H1 (cell line): ENCODE data around the gene EXD3. TPM values are rescaled to one million over a fixed set of nuclear protein-coding genes. Genes with fewer than 3 reads are reported as not detected.

Experiments
- BCL11A ChIP-seq, 2 experiments: IDR thresholded peaks; one replicate each; pipeline ENCODE4 v1.6.1; 2011; ENCODE audit warnings: low read depth in 2 of 2, low read length in 2 of 2, mild to moderate bottlenecking in 2 of 2
- BRCA1 ChIP-seq: IDR thresholded peaks from 2 replicates; pipeline ENCODE4 v1.6.1; 2012; ENCODE audit warnings: low read depth, low read length, improper control_type of control experiment
- CBX5 ChIP-seq: fragments of 300-800, 300-1000 bp; sonication (generic); IDR thresholded peaks from 2 replicates; pipeline ENCODE4 v1.7.1; 2016; ENCODE audit warnings: antibody characterized with exemption, low read length, low read depth
- EGR1 ChIP-seq: IDR thresholded peaks from 2 replicates; pipeline ENCODE4 v1.6.1; 2011; ENCODE audit warnings: low read depth, low read length, borderline replicate concordance
- GABPA ChIP-seq: IDR thresholded peaks from 2 replicates; pipeline ENCODE4 v1.6.1; 2011; ENCODE audit warnings: mild to moderate bottlenecking, low read length, moderate library complexity, borderline replicate concordance; ENCODE audit not compliant: insufficient read depth
- POLR2A ChIP-seq, 2 experiments: IDR thresholded peaks; 1 replicate in 1 of 2; 2 replicates in 1 of 2; pipeline ENCODE4 v1.6.1; 2011; ENCODE audit warnings: low read depth in 2 of 2, low read length in 2 of 2, mild to moderate bottlenecking in 2 of 2; ENCODE audit errors: control extremely low read depth in 1 of 2
- POLR2AphosphoS5 ChIP-seq: IDR thresholded peaks from 2 replicates; pipeline ENCODE4 v1.6.1; 2011; ENCODE audit warnings: low read depth, low read length
- RXRA ChIP-seq: IDR thresholded peaks from 2 replicates; pipeline ENCODE4 v1.6.1; 2011; ENCODE audit warnings: low read depth, mild to moderate bottlenecking, low read length, moderate library complexity; ENCODE audit not compliant: insufficient read depth
- SIRT6 ChIP-seq: IDR thresholded peaks from one replicate; pipeline ENCODE4 v1.7.1; 2012; ENCODE audit warnings: low read length, inconsistent platforms
- TCF12 ChIP-seq: IDR thresholded peaks from 2 replicates; pipeline ENCODE4 v1.6.1; 2011; ENCODE audit warnings: low read depth, mild to moderate bottlenecking, low read length
- polyA plus RNA-seq, 7 experiments: library from polyadenylated mRNA; depleted of rRNA in 3 of 7; stranded (reverse) in 5 of 7; unstranded in 2 of 7; fragments of >200 nt in 5 of 7; fragments of 200-250 nt in 2 of 7; gene quantifications; 1 replicate in 5 of 7; 2 replicates in 1 of 7; 4 replicates in 1 of 7; pipeline versions ENCODE4 v1.2.1 to v1.2.3, GENCODE V29; 2011 to 2013; ENCODE audit warnings: missing spikeins in 2 of 7, mixed read lengths in 2 of 7
- total RNA-seq: library from RNA; stranded (reverse); fragmentation: NEBNext Ultra II Directional; extraction: Animal tissue kit (Norgen Biotek cat#: 25700); gene quantifications from 2 replicates; pipeline ENCODE4 v1.2.1, GENCODE V29; 2021
- TF ChIP-seq, protein P1 (sequence below): fragments of 300-600 bp; sonication (generic); IDR thresholded peaks from 2 replicates; pipeline ENCODE4 v1.7.1; 2012; ENCODE audit warnings: low read length, moderate library complexity, mild to moderate bottlenecking, inconsistent platforms; ENCODE audit not compliant: insufficient replicate concordance

EXD3 gene
- total and polyA plus RNA-seq, 2 of the 8 experiments (the other 6 are each of a cell fraction or from before 2014, with no cell fraction given): 7.2 to 9.4 TPM

DNA sequence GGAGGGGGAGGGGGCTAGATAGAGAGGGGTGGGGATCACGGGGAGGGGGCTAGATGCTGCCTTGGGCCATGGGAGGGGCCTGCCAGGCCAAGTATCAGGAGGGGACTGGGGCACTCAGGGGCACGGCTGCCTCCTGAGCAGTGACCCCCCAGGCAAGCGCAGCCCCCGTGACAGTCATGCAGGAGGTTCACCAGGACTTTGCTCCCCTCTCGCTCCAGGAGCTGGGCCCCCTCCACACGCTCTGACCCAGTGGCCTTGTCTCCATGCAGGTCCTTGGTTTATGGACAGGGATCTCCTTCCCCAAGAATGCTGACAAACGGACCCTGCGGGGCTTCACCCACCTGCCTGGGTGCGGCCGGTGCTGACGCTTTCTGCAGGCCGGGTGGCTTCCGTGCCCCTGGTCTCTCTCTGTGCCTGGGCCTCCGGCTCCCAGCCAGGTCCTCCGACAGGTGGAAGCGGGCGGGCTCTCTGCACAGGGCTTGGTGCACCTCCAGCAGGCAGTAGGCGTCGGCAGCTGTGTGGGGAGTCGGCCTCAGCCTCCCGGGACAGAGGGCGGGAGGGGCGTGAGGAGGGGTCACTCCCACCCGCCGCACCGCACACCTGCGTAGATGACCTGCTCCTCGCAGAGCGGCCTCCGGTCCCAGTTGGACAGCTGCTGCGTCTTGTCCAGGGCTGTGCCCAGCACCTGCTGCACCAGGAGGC is 74.0 kb downstream of the EXD3 start (continued):
- TF ChIP-seq, protein P1, sequence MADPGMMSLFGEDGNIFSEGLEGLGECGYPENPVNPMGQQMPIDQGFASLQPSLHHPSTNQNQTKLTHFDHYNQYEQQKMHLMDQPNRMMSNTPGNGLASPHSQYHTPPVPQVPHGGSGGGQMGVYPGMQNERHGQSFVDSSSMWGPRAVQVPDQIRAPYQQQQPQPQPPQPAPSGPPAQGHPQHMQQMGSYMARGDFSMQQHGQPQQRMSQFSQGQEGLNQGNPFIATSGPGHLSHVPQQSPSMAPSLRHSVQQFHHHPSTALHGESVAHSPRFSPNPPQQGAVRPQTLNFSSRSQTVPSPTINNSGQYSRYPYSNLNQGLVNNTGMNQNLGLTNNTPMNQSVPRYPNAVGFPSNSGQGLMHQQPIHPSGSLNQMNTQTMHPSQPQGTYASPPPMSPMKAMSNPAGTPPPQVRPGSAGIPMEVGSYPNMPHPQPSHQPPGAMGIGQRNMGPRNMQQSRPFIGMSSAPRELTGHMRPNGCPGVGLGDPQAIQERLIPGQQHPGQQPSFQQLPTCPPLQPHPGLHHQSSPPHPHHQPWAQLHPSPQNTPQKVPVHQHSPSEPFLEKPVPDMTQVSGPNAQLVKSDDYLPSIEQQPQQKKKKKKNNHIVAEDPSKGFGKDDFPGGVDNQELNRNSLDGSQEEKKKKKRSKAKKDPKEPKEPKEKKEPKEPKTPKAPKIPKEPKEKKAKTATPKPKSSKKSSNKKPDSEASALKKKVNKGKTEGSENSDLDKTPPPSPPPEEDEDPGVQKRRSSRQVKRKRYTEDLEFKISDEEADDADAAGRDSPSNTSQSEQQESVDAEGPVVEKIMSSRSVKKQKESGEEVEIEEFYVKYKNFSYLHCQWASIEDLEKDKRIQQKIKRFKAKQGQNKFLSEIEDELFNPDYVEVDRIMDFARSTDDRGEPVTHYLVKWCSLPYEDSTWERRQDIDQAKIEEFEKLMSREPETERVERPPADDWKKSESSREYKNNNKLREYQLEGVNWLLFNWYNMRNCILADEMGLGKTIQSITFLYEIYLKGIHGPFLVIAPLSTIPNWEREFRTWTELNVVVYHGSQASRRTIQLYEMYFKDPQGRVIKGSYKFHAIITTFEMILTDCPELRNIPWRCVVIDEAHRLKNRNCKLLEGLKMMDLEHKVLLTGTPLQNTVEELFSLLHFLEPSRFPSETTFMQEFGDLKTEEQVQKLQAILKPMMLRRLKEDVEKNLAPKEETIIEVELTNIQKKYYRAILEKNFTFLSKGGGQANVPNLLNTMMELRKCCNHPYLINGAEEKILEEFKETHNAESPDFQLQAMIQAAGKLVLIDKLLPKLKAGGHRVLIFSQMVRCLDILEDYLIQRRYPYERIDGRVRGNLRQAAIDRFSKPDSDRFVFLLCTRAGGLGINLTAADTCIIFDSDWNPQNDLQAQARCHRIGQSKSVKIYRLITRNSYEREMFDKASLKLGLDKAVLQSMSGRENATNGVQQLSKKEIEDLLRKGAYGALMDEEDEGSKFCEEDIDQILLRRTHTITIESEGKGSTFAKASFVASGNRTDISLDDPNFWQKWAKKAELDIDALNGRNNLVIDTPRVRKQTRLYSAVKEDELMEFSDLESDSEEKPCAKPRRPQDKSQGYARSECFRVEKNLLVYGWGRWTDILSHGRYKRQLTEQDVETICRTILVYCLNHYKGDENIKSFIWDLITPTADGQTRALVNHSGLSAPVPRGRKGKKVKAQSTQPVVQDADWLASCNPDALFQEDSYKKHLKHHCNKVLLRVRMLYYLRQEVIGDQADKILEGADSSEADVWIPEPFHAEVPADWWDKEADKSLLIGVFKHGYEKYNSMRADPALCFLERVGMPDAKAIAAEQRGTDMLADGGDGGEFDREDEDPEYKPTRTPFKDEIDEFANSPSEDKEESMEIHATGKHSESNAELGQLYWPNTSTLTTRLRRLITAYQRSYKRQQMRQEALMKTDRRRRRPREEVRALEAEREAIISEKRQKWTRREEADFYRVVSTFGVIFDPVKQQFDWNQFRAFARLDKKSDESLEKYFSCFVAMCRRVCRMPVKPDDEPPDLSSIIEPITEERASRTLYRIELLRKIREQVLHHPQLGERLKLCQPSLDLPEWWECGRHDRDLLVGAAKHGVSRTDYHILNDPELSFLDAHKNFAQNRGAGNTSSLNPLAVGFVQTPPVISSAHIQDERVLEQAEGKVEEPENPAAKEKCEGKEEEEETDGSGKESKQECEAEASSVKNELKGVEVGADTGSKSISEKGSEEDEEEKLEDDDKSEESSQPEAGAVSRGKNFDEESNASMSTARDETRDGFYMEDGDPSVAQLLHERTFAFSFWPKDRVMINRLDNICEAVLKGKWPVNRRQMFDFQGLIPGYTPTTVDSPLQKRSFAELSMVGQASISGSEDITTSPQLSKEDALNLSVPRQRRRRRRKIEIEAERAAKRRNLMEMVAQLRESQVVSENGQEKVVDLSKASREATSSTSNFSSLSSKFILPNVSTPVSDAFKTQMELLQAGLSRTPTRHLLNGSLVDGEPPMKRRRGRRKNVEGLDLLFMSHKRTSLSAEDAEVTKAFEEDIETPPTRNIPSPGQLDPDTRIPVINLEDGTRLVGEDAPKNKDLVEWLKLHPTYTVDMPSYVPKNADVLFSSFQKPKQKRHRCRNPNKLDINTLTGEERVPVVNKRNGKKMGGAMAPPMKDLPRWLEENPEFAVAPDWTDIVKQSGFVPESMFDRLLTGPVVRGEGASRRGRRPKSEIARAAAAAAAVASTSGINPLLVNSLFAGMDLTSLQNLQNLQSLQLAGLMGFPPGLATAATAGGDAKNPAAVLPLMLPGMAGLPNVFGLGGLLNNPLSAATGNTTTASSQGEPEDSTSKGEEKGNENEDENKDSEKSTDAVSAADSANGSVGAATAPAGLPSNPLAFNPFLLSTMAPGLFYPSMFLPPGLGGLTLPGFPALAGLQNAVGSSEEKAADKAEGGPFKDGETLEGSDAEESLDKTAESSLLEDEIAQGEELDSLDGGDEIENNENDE: no peak
- TF ChIP-seq EGR1: no peak
- TF ChIP-seq GABPA: no peak
- TF ChIP-seq POLR2AphosphoS5: no peak
- TF ChIP-seq POLR2A (IDR thresholded peaks at IDR 0.05; ENCODE audit: control extremely low read depth in 1 of 2, low read depth in 2 of 2, low read length in 2 of 2): no peak
- no peak for TF ChIP-seq BCL11A (IDR thresholded peaks at IDR 0.05; ENCODE audit: low read depth in 2 of 2, low read length in 2 of 2)
- no peak for TF ChIP-seq TCF12
- no peak for TF ChIP-seq BRCA1
- no peak for TF ChIP-seq SIRT6
- no peak for TF ChIP-seq RXRA
- TF ChIP-seq CBX5: no peak
